ENCODE results near the gene JAZF1.

JAZF1 gene

DNA sequence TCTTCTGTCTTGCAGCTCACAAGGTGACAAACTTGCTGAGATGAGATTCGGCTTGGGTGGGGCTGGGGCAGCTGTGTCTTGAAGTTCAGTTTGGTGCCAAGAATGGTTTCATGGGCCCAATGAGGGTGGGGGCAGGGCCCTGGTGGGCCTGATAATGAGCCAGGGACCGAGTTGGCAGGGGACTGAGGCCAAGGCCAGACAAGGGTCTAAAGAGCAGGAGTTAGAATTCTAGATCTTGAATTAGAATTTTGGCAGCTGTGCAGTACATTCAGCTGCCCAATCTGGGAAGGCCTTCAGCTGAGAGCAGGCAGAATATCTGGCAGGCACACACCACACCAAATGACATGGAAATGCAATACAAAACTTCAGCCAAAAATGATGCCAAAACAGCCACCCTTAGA lies 1.5 kb upstream of the JAZF1 start:
- DNase-seq (ENCODE audit: low read depth) = no peak
- no peak overlapping the region for H3K4me3 ChIP-seq (ENCODE audit: low read depth, low read length)
- TF ChIP-seq, protein P1, sequence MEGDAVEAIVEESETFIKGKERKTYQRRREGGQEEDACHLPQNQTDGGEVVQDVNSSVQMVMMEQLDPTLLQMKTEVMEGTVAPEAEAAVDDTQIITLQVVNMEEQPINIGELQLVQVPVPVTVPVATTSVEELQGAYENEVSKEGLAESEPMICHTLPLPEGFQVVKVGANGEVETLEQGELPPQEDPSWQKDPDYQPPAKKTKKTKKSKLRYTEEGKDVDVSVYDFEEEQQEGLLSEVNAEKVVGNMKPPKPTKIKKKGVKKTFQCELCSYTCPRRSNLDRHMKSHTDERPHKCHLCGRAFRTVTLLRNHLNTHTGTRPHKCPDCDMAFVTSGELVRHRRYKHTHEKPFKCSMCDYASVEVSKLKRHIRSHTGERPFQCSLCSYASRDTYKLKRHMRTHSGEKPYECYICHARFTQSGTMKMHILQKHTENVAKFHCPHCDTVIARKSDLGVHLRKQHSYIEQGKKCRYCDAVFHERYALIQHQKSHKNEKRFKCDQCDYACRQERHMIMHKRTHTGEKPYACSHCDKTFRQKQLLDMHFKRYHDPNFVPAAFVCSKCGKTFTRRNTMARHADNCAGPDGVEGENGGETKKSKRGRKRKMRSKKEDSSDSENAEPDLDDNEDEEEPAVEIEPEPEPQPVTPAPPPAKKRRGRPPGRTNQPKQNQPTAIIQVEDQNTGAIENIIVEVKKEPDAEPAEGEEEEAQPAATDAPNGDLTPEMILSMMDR (conservative IDR thresholded peaks at IDR 0.05; ENCODE audit: low read depth, low read length) = no peak

DNA sequence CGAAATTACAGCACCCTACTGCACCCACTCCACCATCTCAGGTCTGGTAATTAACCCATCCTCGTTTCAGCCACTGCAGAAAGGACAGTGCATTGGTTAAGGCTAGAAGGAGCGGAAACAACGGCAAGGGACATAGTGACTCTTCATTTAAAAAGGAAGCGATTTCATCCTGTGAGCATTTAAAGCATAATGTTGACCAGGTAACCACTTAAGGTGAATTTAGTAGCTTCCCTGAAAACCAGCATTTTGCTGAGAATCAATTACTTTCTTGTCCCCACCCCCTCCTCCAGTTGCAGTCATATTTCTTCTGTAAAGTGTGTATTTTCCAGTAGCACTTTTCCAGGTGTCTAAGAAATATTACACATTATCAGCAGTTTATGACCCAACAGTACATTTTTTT lies 821 bp upstream of the JAZF1 start:
- TF ChIP-seq, protein P1 (conservative IDR thresholded peaks at IDR 0.05; ENCODE audit: low read depth, low read length) = no peak
- DNase-seq (ENCODE audit: low read depth) = no peak
- H3K4me3 ChIP-seq (ENCODE audit: low read depth, low read length) = no peak overlapping the region

DNA sequence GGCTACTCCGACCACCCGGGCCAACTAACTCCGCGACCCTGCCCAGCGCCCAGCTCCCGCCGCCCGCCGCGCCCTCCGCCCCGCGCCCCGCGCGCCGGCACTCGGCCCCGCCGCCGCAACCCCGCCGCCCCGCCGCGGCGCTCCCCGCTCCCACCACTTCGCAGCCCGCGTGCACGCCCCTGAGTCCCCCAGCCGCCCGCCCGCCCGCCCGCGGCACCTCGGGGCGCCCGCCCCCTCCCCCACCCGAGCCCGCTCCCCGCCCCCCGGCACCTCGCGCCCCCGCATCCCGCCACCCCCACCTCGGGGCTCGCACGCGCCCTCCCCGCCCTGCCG lies 598 bp downstream of the JAZF1 start:
- no peak for DNase-seq (ENCODE audit: low read depth)
- TF ChIP-seq, protein P1 (conservative IDR thresholded peaks at IDR 0.05; ENCODE audit: low read depth, low read length) = no peak
- H3K4me3 ChIP-seq (ENCODE audit: low read depth, low read length) = peak overlapping the region; percentile 79

DNA sequence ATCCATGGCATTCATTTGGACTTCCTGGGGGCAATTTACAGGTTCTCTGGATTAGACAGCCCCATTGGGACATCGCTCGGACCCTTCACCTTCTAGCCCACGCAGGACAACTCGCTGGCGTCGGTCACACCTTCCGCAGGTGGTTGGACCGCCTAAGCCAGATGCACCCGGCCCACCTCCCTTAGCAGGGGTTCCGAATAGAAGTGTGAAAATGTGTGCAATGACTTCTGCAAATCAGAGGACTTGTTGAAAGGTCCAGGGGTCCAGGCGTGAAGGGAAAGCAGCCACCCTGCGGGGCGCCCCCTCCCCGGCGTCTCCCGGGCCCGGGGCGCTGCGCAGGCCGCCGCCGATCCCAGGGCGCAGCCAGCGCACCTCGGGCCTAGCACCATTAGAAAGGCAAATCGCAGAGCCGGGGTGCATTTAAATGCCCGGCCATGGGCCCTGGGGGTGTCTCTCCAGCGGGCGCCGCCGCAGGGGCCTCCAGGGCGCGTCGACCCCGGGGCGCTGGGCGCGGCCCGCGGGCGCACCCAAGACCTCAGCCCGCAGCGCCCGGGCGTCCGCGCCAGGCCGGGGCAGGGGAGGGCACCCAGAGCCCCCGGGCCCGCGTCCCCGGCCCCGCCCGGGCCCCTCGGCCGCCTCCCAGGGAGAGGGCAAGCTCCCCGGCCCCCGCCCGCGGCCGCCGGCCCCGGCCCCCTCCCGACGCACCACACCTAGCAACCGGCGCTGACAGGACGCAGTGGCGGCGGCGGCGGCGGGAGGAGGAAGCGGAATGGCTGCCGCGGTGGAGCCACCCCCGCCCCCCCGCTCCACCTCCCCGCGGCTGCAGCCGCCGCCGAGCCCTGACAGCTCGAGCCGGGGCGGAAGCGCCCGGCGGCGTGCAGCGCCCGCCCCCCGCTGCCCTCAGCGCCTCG lies 1.2 kb downstream of the JAZF1 start:
- peak overlapping the region; percentile 79 for H3K4me3 ChIP-seq (ENCODE audit: low read depth, low read length)
- DNase-seq (ENCODE audit: low read depth) = peak; percentile 45

DNA sequence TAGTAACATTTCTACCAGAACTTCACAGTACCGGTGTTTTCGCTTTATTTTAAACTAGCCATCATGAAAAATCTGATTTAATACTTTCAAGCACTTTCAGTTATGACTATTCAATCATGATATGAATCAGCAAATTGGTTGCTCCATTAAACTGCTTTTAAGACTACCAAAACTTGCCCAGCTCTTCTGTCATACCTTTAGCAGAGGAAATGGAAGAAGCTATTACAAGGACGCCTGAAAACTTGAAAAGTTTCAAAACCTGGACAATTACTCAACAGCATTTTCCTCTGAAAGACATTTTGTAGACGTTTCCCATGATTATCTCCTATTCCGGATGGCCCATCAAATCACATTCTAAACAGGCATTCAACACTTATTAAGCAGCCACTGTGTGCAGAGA lies 2.0 kb downstream of the JAZF1 start:
- TF ChIP-seq, protein P1 (conservative IDR thresholded peaks at IDR 0.05; ENCODE audit: low read depth, low read length) = no peak
- DNase-seq (ENCODE audit: low read depth) = no peak
- H3K4me3 ChIP-seq (ENCODE audit: low read depth, low read length) = peak overlapping the region; percentile 79

More for the DNA sequence above, 1.2 kb downstream of the JAZF1 start:
- TF ChIP-seq, protein P1 (conservative IDR thresholded peaks at IDR 0.05; ENCODE audit: low read depth, low read length) = no peak

DNA sequence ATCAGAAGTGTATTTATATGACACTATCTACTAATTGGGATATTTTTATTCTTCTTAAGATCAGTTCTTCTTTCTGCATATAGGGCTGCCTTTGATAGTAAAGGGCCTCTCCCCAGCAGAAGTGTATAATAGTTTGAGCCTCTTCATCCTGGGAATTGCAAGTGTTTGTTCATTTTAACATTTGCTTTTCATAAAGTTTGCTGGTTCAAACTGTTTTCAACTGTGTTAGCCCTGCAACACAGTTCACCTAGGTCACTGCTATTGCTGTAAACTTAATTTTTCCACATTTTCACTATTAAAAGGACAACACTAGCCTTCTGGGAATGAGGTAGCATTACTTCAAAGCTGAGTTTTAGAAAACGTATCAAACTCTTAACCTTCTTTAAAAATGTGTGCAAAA lies 2.8 kb downstream of the JAZF1 start:
- TF ChIP-seq, protein P1 (conservative IDR thresholded peaks at IDR 0.05; ENCODE audit: low read depth, low read length) = no peak
- DNase-seq (ENCODE audit: low read depth) = no peak
- H3K4me3 ChIP-seq (ENCODE audit: low read depth, low read length) = no peak overlapping the region

DNA sequence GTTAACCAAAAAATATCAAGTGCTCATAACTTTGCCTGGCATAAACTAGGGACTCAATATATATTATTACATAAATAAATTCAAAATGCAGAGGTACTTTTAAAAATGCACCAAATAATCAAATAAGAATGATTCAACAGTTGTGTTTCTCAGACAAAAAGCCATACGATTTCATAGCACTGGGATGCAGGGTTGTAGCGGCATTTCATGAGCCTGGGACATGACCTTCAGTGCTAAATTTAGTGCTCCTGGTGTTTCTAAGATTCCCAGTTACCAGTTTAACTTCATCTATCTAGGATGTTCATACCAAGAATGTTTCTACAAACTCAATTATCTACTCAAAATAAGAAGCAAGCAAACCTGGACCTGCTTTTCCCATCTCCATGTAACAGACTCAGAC lies 4.0 kb downstream of the JAZF1 start:
- no peak for DNase-seq (ENCODE audit: low read depth)
- no peak overlapping the region for H3K4me3 ChIP-seq (ENCODE audit: low read depth, low read length)
- TF ChIP-seq, protein P1 (conservative IDR thresholded peaks at IDR 0.05; ENCODE audit: low read depth, low read length) = no peak

Data from choroid plexus epithelial cell (primary cell).